A375 (cell line): ENCODE data around the gene ARFGEF2. TPM values are rescaled to one million over a fixed set of nuclear protein-coding genes. Genes with fewer than 3 reads are reported as not detected.

ENCODE experiments used
- small RNA-seq: library from RNA; depleted of rRNA; stranded (forward); fragments of <200 nt; gene quantifications from one replicate; pipeline ENCODE3, GENCODE V24; 2014
- total RNA-seq: library from RNA; depleted of rRNA; stranded (reverse); fragments of >200 nt; shearing (Covaris generic); gene quantifications from 2 replicates; pipeline ENCODE4 v1.2.3, GENCODE V29; 2014; rRNA removed

The ARFGEF2 gene
- total RNA-seq = 22.2 and 26.3 TPM in 2 replicates

DNA sequence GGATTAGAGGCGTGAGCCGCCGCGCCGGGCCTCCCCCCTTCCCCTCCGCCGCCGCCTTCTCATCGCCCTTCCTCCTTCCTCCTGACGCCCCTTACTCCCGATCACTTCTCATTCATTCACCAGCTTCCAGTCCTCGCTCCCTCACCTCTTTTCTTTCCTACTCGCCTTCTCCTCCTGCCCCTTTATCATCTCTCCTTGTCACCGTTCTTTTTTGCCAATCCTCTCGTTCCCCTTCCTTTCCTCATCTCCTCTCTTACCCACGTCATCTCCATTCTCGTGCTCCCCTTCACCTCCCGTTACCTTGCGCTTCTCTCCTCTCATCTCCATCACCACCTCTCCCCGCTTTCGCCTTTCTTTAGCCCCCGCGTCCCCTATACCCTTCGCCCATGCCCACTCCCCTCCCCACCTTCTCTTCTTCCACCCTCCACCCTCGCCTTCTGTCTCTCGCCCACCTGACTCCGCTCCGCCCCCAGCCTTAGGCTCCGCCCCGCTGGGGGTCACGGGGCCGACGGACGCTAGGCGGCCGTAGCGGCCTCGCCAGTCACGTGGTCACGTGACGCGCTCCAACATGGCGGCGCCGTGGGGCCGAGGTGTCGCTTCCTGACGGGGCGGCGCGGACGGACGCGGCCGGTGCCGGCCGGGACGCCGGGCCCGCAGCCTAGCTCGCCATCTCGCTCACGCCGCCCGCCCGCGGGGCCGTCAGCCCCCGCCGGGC lies at the start of gene ARFGEF2:
Gene ARFGEF2 (plus strand): TSS at position 544 of the 715 bp plus-strand sequence. CDS start 179 bp downstream, outside the sequence.

DNA sequence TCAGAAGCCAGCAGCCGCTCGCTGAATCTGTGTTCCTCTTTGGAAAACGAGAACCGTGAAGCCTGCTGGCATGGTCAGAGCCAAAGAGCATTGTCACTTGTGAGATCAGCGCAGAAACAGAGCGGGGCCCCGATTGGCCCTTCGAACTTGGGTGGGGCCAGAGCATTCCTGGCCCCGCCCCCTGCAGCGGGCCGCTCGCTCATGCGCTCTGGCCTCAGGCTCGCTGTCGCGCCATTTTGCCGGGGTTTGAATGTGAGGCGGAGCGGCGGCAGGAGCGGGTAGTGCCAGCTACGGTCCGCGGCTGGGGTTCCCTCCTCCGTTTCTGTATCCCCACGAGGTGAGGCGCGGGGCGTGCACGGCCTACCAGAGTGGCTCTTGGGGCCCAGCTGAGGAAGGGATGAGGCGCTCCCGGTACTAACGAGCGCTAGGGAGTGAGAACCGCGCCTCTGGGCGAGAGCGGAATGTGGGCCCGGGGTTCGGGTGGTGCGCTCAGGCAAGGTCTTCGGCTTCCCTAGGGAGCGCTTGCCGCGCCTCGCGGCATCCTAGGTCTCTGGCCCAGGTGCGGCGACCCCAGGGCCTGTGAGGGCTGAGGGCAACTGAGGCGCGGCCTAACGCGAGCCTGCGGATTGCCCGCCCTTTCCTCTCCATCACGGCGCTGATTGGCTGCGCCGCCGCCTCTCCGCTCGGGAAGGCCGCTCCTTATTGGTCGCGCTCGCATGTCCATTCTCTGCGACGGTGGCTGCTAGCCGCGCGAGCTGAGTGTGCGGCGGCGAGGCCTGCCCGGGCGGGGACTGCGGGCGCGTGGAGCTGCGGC lies 124.8 kb downstream of the ARFGEF2 start, which contains the start of gene CSE1L:
Gene CSE1L (plus strand): TSS at position 226 of the 814 bp plus-strand sequence. CDS start 12,152 bp downstream, outside the sequence.

Small RNAs within 50 kb of the gene (small RNA-seq; reads per million reads assigned to genes)
- not detected for gene SNAP23P1

Other genes starting within 250 kb of the ARFGEF2 start
- gene PREX1, start 93.7 kb upstream of the ARFGEF2 start, total RNA-seq = 33.1 and 33.9 TPM in 2 replicates
- gene CSE1L, start 124.6 kb downstream of the ARFGEF2 start, total RNA-seq = 147 TPM in 2 replicates